Uterus (tissue), 2 donors: ENCODE results near the gene TBC1D22B.

Experiments used
- POLR2A ChIP-seq, 2 donors: fragments of 450-650 bp; IDR thresholded peaks; one replicate each; pipeline ENCODE4 v1.6.1; 2016; ENCODE audit warnings: antibody characterized with exemption in 2 of 2, mild to moderate bottlenecking in 1 of 2, moderate library complexity in 1 of 2
- TF ChIP-seq, protein P1 (sequence below), 4 experiments: fragments of 200-600 bp in 2 of 4; fragments of 450-650 bp in 2 of 4; sonication (generic) in 2 of 4; IDR thresholded peaks; one replicate each; pipeline ENCODE4 v1.5.1; 2016 to 2019; ENCODE audit warnings: antibody characterized with exemption in 4 of 4, mild to moderate bottlenecking in 2 of 4, moderate library complexity in 1 of 4

DNA sequence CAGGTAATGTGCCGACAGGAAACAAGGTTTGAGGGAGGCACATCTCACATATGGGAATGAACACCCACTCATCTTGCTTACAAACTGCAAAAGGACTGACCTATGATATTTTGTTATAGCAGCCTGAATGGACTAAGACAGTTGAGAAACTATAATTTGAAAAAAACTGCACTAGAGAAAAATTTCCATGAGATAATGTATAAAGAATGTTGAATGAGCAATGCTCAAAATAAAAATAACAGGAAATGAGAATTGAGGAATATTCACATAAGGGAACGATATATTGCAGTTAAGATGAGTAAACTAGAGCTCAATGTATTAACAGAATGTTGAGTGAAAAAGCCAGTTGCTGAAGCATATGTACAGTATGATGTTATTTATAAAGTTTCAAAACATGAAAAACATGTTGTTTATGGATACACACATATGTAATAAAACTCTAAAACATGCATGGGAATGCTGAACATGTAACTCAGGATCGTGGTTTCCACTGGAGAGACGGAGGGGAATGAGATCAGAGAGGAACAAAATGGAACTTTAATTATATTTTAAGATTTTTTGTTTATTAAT lies 6.3 kb upstream of the TBC1D22B start:
- TF ChIP-seq POLR2A (IDR thresholded peaks at IDR 0.05), result no peak
- TF ChIP-seq, protein P1, sequence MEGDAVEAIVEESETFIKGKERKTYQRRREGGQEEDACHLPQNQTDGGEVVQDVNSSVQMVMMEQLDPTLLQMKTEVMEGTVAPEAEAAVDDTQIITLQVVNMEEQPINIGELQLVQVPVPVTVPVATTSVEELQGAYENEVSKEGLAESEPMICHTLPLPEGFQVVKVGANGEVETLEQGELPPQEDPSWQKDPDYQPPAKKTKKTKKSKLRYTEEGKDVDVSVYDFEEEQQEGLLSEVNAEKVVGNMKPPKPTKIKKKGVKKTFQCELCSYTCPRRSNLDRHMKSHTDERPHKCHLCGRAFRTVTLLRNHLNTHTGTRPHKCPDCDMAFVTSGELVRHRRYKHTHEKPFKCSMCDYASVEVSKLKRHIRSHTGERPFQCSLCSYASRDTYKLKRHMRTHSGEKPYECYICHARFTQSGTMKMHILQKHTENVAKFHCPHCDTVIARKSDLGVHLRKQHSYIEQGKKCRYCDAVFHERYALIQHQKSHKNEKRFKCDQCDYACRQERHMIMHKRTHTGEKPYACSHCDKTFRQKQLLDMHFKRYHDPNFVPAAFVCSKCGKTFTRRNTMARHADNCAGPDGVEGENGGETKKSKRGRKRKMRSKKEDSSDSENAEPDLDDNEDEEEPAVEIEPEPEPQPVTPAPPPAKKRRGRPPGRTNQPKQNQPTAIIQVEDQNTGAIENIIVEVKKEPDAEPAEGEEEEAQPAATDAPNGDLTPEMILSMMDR (IDR thresholded peaks at IDR 0.05), result no peak
